Osteoblast (primary cell): Measurements from ENCODE around the gene RGL2. TPM values are rescaled to one million over a fixed set of nuclear protein-coding genes. Genes with fewer than 3 reads are reported as not detected.

Source experiments
- DNase-seq: peaks from one replicate; pipeline ENCODE4 v3.0.0; 2011; ENCODE audit warnings: low spot score, mixed read lengths; ENCODE audit not compliant: insufficient read length; ENCODE audit errors: missing footprints
- H2AFZ ChIP-seq: 2 replicates; pipeline ENCODE4 v1.6.0; 2011; ENCODE audit warnings: mild to moderate bottlenecking, low read length
- H3K27ac ChIP-seq: 2 replicates; pipeline ENCODE4 v1.5.1; 2011; ENCODE audit warnings: mild to moderate bottlenecking, low read depth, low read length, moderate library complexity
- H3K27me3 ChIP-seq: 2 replicates; pipeline ENCODE4 v1.6.0; 2012; ENCODE audit warnings: mild to moderate bottlenecking, control low read depth, inconsistent platforms, low read length, moderate library complexity; ENCODE audit not compliant: insufficient read depth
- H3K36me3 ChIP-seq: 2 replicates; pipeline ENCODE4 v1.5.1; 2011; ENCODE audit warnings: mild to moderate bottlenecking, low read length, control low read depth, moderate library complexity; ENCODE audit not compliant: insufficient read depth
- H3K4me1 ChIP-seq: 2 replicates; pipeline ENCODE4 v1.5.1; 2011; ENCODE audit warnings: mild to moderate bottlenecking, low read length, control low read depth, moderate library complexity; ENCODE audit not compliant: insufficient read depth
- H3K4me2 ChIP-seq: 2 replicates; pipeline ENCODE4 v1.6.0; 2011; ENCODE audit warnings: mild to moderate bottlenecking, low read length; ENCODE audit not compliant: insufficient read depth
- H3K4me3 ChIP-seq: fragments of 200-600 bp; sonication (generic); 3 replicates; pipeline ENCODE4 v1.5.1; 2012; ENCODE audit warnings: mild to moderate bottlenecking, low read length, inconsistent platforms; ENCODE audit not compliant: insufficient read depth
- H3K79me2 ChIP-seq: 2 replicates; pipeline ENCODE4 v1.6.0; 2012; ENCODE audit warnings: mild to moderate bottlenecking, low read length, control low read depth, inconsistent platforms; ENCODE audit not compliant: insufficient read depth
- H3K9me3 ChIP-seq: 2 replicates; pipeline ENCODE4 v1.5.1; 2011; ENCODE audit warnings: low read depth, low read length, control low read depth
- H4K20me1 ChIP-seq: 2 replicates; pipeline ENCODE4 v1.6.0; 2012; ENCODE audit warnings: mild to moderate bottlenecking, low read length, control low read depth; ENCODE audit not compliant: insufficient read depth
- total RNA-seq: library from RNA; depleted of rRNA; stranded (reverse); fragments of >200 nt; gene quantifications from 2 replicates; pipeline ENCODE4 v1.2.3, GENCODE V29; 2012
- TF ChIP-seq, protein P1 (sequence below): IDR thresholded peaks from 2 replicates; pipeline ENCODE4 v1.5.1; 2011; ENCODE audit warnings: mild to moderate bottlenecking, low read depth, low read length, moderate library complexity; ENCODE audit errors: extremely low read depth

The RGL2 gene
- total RNA-seq, 1 donor, result 35.5 TPM

GRCh38 chr6:33314515-33314942, 15.8 kb upstream of the RGL2 start:
- H3K4me2 ChIP-seq, result peak overlapping the region; percentile 87

GRCh38 chr6:33313709-33314514, 15.2 kb upstream of the RGL2 start, which contains the start of gene TAPBP:
Gene TAPBP (minus strand): TSS chr6:33314078. CDS start chr6:33314041, 37 bp downstream.
- Histone ChIP-seq H3K27me3 (no peaks in the 10 kb centered on the region), H4K20me1 (peaks cover 27% of the 10 kb centered on the region), H3K4me2 (peak within 1 kb of the TSS; percentile 87), H3K9me3 (no peaks in the 10 kb centered on the region), H2AFZ (peak within 1 kb of the TSS; percentile 87), H3K27ac (peak within 1 kb of the TSS; percentile 95), H3K4me3 (peak within 1 kb of the TSS; percentile 99), H3K36me3 (peaks cover 13% of the 10 kb centered on the region), H3K4me1 (peaks cover 31% of the 10 kb centered on the region), H3K79me2 (peaks cover 60% of the 10 kb centered on the region)
- TF ChIP-seq, protein P1, sequence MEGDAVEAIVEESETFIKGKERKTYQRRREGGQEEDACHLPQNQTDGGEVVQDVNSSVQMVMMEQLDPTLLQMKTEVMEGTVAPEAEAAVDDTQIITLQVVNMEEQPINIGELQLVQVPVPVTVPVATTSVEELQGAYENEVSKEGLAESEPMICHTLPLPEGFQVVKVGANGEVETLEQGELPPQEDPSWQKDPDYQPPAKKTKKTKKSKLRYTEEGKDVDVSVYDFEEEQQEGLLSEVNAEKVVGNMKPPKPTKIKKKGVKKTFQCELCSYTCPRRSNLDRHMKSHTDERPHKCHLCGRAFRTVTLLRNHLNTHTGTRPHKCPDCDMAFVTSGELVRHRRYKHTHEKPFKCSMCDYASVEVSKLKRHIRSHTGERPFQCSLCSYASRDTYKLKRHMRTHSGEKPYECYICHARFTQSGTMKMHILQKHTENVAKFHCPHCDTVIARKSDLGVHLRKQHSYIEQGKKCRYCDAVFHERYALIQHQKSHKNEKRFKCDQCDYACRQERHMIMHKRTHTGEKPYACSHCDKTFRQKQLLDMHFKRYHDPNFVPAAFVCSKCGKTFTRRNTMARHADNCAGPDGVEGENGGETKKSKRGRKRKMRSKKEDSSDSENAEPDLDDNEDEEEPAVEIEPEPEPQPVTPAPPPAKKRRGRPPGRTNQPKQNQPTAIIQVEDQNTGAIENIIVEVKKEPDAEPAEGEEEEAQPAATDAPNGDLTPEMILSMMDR, result no peak
- DNase-seq, result peak; percentile 90

More at GRCh38 chr6:33314515-33314942, 15.8 kb upstream of the RGL2 start:
- Histone ChIP-seq H3K36me3 (peaks cover 19% of the 10 kb centered on the region), H3K27ac (peak overlapping the region; percentile 95), H3K27me3 (no peaks in the 10 kb centered on the region), H3K9me3 (no peaks in the 10 kb centered on the region), H3K4me1 (peaks cover 38% of the 10 kb centered on the region), H4K20me1 (peaks cover 27% of the 10 kb centered on the region), H3K4me3 (peak overlapping the region; percentile 99), H3K79me2 (peaks cover 63% of the 10 kb centered on the region), H2AFZ (peak overlapping the region; percentile 23)
- DNase-seq, result no peak
- TF ChIP-seq, protein P1, result no peak

DNA sequence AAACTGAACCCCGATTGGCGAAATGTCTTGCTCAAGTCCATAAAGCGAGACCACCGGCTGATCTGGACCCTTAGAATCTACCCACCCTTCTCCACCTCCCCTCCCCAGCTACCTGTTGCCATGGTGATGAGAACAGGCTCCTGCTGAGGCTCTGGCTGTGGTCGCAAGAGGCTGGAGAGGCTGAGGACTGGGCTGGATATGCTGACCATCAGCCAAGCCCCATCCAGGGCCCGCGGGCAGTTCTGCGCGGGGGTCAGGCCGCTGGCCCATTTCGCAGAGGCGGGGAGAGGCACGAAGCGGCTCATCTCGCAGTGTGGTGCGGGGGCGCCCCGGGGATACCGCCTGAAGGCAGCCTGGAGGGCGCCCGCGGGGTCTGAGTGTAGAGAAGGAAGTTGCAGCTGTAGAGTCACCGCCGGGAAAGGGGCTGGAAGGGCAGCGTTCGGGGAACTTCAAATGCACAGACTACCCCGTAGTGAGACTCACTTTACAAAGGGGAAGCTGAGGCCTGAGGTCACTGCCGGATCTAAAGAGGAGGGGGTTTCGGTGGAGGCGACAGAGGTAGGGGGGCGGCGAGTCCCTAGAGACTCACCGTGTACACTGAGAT, 14.5 kb upstream of the RGL2 start:
- Histone ChIP-seq H3K36me3 (peaks cover 7% of the 10 kb centered on the region), H3K4me3 (peak overlapping the region; percentile 99), H2AFZ (peak overlapping the region; percentile 87), H3K27ac (peak overlapping the region; percentile 95), H3K4me2 (peak overlapping the region; percentile 87), H3K9me3 (no peaks in the 10 kb centered on the region), H3K79me2 (peaks cover 60% of the 10 kb centered on the region), H4K20me1 (peaks cover 27% of the 10 kb centered on the region), H3K4me1 (peaks cover 24% of the 10 kb centered on the region), H3K27me3 (no peaks in the 10 kb centered on the region)
- peak; percentile 89 for DNase-seq
- TF ChIP-seq, protein P1, result no peak
